Esophagus squamous epithelium (tissue), 4 donors: Measurements from ENCODE around the gene MCHR1.

Source experiments
- CTCF ChIP-seq, 6 experiments: fragments of 450-650 bp in 4 of 6; fragments of 200-600 bp in 2 of 6; sonication (generic) in 2 of 6; IDR thresholded peaks; one replicate each; pipeline ENCODE4 v1.5.1; 2016 to 2019; ENCODE audit warnings: antibody characterized with exemption in 6 of 6, mild to moderate bottlenecking in 4 of 6, moderate library complexity in 4 of 6
- POLR2A ChIP-seq, 4 donors: fragments of 450-650 bp; IDR thresholded peaks; one replicate each; pipeline ENCODE4 v1.6.1; 2017; ENCODE audit warnings: antibody characterized with exemption in 4 of 4, mild to moderate bottlenecking in 4 of 4, moderate library complexity in 3 of 4

- peak in 1 of 4 donors; percentile 22 for TF ChIP-seq POLR2A (IDR thresholded peaks at IDR 0.05)
- TF ChIP-seq CTCF (IDR thresholded peaks at IDR 0.05) = no peak
These were observed 41.8 kb upstream of the MCHR1 start for GRCh38 chr22:40637183-40638150.
